Camera-type eye (tissue), 1 donor: ENCODE results near the gene POLN. TPM values are rescaled to one million over a fixed set of nuclear protein-coding genes. Genes with fewer than 3 reads are reported as not detected.

ENCODE experiments used
- total RNA-seq: library from RNA; depleted of rRNA; stranded (reverse); fragments of >200 nt; gene quantifications from one replicate; pipeline ENCODE4 v1.2.3, GENCODE V29; 2014

Gene POLN
- 4.8 TPM for total RNA-seq

GRCh38 chr4:2241410-2242353, at the start of gene POLN, which contains the start of gene HAUS3:
TSS of gene POLN (minus strand) at chr4:2242121. CDS start at chr4:2229231, 12,890 bp downstream.
TSS of gene HAUS3 (minus strand) at chr4:2242121. CDS start at chr4:2240946, 1,175 bp downstream.

GRCh38 chr4:2261853-2262144, 19.9 kb upstream of the POLN start, which contains the start of gene MXD4:
TSS of gene MXD4 (minus strand) at chr4:2262109. CDS start at chr4:2261980, 129 bp downstream.

GRCh38 chr4:2059046-2059725, 182.7 kb downstream of the POLN start, which contains the start of gene NAT8L:
TSS of gene NAT8L (plus strand) at chr4:2059327. CDS start at chr4:2059512, 185 bp downstream.

Other genes with a start within 250 kb of the POLN start
- 41.3 TPM for gene NELFA, start 233.1 kb downstream of the POLN start, total RNA-seq
- 3.5 TPM for gene NAT8L, start 182.8 kb downstream of the POLN start, total RNA-seq
- 29.4 TPM for gene HAUS3, start within 50 bp of the POLN start, total RNA-seq
- 40.8 TPM for gene MXD4, start 20.0 kb upstream of the POLN start, total RNA-seq
- 10.4 TPM for gene ZFYVE28, start 176.5 kb upstream of the POLN start, total RNA-seq
- gene CFAP99, start 176.8 kb upstream of the POLN start, total RNA-seq = not detected
- 51.6 TPM for gene RNF4, start 227.0 kb upstream of the POLN start, total RNA-seq